Neural crest cell (in vitro differentiated cells): ENCODE data around the gene RNASE8. TPM values are rescaled to one million over a fixed set of nuclear protein-coding genes. Genes with fewer than 3 reads are reported as not detected.

ENCODE experiments used
- DNase-seq: peaks from one replicate; pipeline ENCODE4 v3.0.0; 2021; ENCODE audit warnings: low read depth, mixed read lengths, low spot score
- H3K27ac Mint-ChIP-seq: one replicate; pipeline ENCODE4 v1.8.0; 2021; ENCODE audit warnings: mild to moderate bottlenecking, mixed read lengths; ENCODE audit not compliant: unreplicated experiment
- H3K27me3 Mint-ChIP-seq: 2 replicates; pipeline ENCODE4 v1.8.0; 2021; ENCODE audit warnings: low read depth, mild to moderate bottlenecking, mixed read lengths
- H3K36me3 Mint-ChIP-seq: 2 replicates; pipeline ENCODE4 v1.8.0; 2021; ENCODE audit warnings: low read depth, mild to moderate bottlenecking, mixed read lengths
- H3K4me1 Mint-ChIP-seq: 2 replicates; pipeline ENCODE4 v1.8.0; 2021; ENCODE audit warnings: mixed read lengths
- H3K4me3 Mint-ChIP-seq: one replicate; pipeline ENCODE4 v1.8.0; 2021; ENCODE audit warnings: mild to moderate bottlenecking, mixed read lengths
- H3K9me3 Mint-ChIP-seq: 2 replicates; pipeline ENCODE4 v1.8.0; 2021; ENCODE audit warnings: mixed read lengths
- CTCF ChIP-seq: fragments of 200-600 bp; sonication (generic); conservative IDR thresholded peaks from 2 replicates; pipeline ENCODE4 v1.5.0; 2021; ENCODE audit warnings: antibody characterized with exemption, mild to moderate bottlenecking
- total RNA-seq: library from RNA; stranded (reverse); gene quantifications from 2 replicates; pipeline ENCODE4 v1.2.1, GENCODE V29; 2021

The RNASE8 gene
- total RNA-seq, 1 donor from 2014 or later = not detected

GRCh38 chr14:21055432-21056117, 2.0 kb upstream of the RNASE8 start:
- H3K4me1 Mint-ChIP-seq = no peaks in the 10 kb centered on the region
- no peak overlapping the region for H3K4me3 Mint-ChIP-seq
- H3K9me3 Mint-ChIP-seq = no peaks in the 10 kb centered on the region
- no peak for DNase-seq
- H3K27ac Mint-ChIP-seq = no peak overlapping the region
- no peak for TF ChIP-seq CTCF
- H3K36me3 Mint-ChIP-seq = no peaks in the 10 kb centered on the region
- H3K27me3 Mint-ChIP-seq = no peaks in the 10 kb centered on the region

- no peaks in the 10 kb centered on the region for H3K36me3 Mint-ChIP-seq
- TF ChIP-seq CTCF = no peak
Observed at GRCh38 chr14:21056520-21057163, 980 bp upstream of the RNASE8 start.

GRCh38 chr14:21058903-21059302, 1.3 kb downstream of the RNASE8 start:
- TF ChIP-seq CTCF = no peak
- H3K4me3 Mint-ChIP-seq = no peak overlapping the region
- H3K27ac Mint-ChIP-seq = no peak overlapping the region
- H3K27me3 Mint-ChIP-seq = no peaks in the 10 kb centered on the region
- peaks cover 9% of the 10 kb centered on the region for H3K4me1 Mint-ChIP-seq
- no peaks in the 10 kb centered on the region for H3K36me3 Mint-ChIP-seq
- H3K9me3 Mint-ChIP-seq = no peaks in the 10 kb centered on the region
- DNase-seq = no peak

More at GRCh38 chr14:21056520-21057163, 980 bp upstream of the RNASE8 start:
- H3K9me3 Mint-ChIP-seq = no peaks in the 10 kb centered on the region
- H3K4me3 Mint-ChIP-seq = no peak overlapping the region
- DNase-seq = no peak
- H3K27ac Mint-ChIP-seq = no peak overlapping the region
- no peaks in the 10 kb centered on the region for H3K27me3 Mint-ChIP-seq
- no peaks in the 10 kb centered on the region for H3K4me1 Mint-ChIP-seq

- DNase-seq = no peak
- Mint-ChIP-seq H3K36me3 (no peaks in the 10 kb centered on the region), H3K9me3 (no peaks in the 10 kb centered on the region), H3K27ac (no peak overlapping the region), H3K4me1 (peaks cover 10% of the 10 kb centered on the region), H3K4me3 (no peak overlapping the region), H3K27me3 (no peaks in the 10 kb centered on the region)
- TF ChIP-seq CTCF = no peak
Observed at GRCh38 chr14:21059842-21060613, 2.4 kb downstream of the RNASE8 start.

- no peak for TF ChIP-seq CTCF
- Mint-ChIP-seq H3K27ac (no peak overlapping the region), H3K27me3 (no peaks in the 10 kb centered on the region), H3K4me1 (peaks cover 10% of the 10 kb centered on the region), H3K4me3 (no peak overlapping the region), H3K36me3 (no peaks in the 10 kb centered on the region), H3K9me3 (no peaks in the 10 kb centered on the region)
- no peak for DNase-seq
Observed at GRCh38 chr14:21060614-21061346, 3.2 kb downstream of the RNASE8 start.
